Measurements from ENCODE around the gene GLT8D2.

Gene GLT8D2

DNA sequence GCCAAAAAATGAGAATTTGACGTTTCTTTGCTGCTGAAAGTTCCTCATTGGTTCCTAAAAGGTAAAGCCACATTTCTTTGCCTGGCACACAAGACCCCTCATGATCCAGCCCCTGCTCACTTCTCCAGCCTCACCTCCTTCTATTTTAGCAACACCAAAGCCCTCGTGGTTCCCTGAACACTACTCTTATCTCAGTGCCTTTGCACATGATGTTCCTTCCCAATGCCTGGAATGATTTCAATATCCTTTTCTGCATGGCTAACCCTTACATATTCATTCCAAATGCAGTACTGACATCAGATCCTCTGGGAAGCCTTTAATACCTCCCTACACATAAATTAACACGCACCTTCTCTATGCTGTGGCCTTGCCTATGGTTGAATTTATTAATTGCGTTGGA lies 39.9 kb downstream of the GLT8D2 start:
- no peak overlapping the region for H2BK12ac ChIP-seq (ENCODE audit: low read length)
- H3K4me2 ChIP-seq (ENCODE audit: insufficient read depth, low read length, poor library complexity, severe bottlenecking), result no peak overlapping the region
- no peak overlapping the region for H3K23ac ChIP-seq (ENCODE audit: low read depth, low read length, poor library complexity)
- H3K14ac ChIP-seq (ENCODE audit: low read length), result no peak overlapping the region
- H3K27ac ChIP-seq (replicated peaks; ENCODE audit: low read length), result no peak overlapping the region
- no peak overlapping the region for H3K9ac ChIP-seq (ENCODE audit: low read depth, low read length, poor library complexity)
- no peaks in the 10 kb centered on the region for H3K79me1 ChIP-seq (ENCODE audit: low read depth, low read length)
- H3K4ac ChIP-seq (ENCODE audit: low read length), result no peak overlapping the region
- no peaks in the 10 kb centered on the region for H3K27me3 ChIP-seq (ENCODE audit: control insufficient read depth in 3 of 3, insufficient read depth in 3 of 3, low read depth in 1 of 3, low read length in 3 of 3)
- H3K4me3 ChIP-seq (ENCODE audit: low read length in 2 of 2), result no peak overlapping the region
- no peak overlapping the region for H4K8ac ChIP-seq (ENCODE audit: low read depth, low read length)
- WGBS, 2 donors (ENCODE audit: extremely low coverage in 2 of 2, insufficient read length in 2 of 2, insufficient replicate concordance in 1 of 2), result no CpG with 5 or more reads among the region's 4 CpGs
- H2AFZ ChIP-seq (ENCODE audit: low read length), result no peak overlapping the region
- H2AK5ac ChIP-seq (ENCODE audit: low read depth, low read length), result no peak overlapping the region
- no peaks in the 10 kb centered on the region for H3K36me3 ChIP-seq (replicated peaks in 1 of 2; ENCODE audit: control insufficient read depth in 2 of 2, insufficient read depth in 2 of 2, low read length in 2 of 2)
- H4K91ac ChIP-seq (ENCODE audit: low read depth, low read length, poor library complexity), result no peak overlapping the region
- H2BK120ac ChIP-seq (ENCODE audit: low read depth, low read length), result no peak overlapping the region
- H2BK5ac ChIP-seq (ENCODE audit: low read length), result no peak overlapping the region
- no peaks in the 10 kb centered on the region for H3K9me3 ChIP-seq (replicated peaks in 1 of 2; ENCODE audit: control insufficient read depth in 2 of 2, insufficient read depth in 1 of 2, low read depth in 1 of 2, low read length in 2 of 2)
- no peak overlapping the region for H2BK15ac ChIP-seq (ENCODE audit: low read length)
- no peak overlapping the region for H3K18ac ChIP-seq (ENCODE audit: low read length)
- DNase-seq (ENCODE audit: low spot score), result no peak
- H3K4me1 ChIP-seq (ENCODE audit: control insufficient read depth in 2 of 2, insufficient read depth in 1 of 2, low read depth in 1 of 2, low read length in 2 of 2), result no peaks in the 10 kb centered on the region

DNA sequence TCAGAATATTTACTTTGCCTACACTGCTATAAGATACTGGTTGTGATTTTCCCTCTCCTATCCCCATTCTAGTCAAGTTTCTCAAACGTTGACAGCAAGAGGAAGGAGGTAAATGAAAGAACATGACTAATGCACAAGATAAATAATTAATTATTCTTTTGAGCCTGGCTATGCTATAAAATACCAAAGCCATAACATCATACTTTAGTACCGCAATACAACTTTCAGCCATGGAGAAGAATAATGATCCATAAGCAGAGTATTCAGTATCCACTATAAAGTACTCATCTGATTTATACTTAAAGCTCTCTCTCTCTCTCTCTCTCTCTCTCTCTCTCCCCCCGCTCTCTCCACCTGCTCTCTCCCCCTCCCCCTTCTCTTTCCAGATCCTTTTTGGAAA lies 43.1 kb downstream of the GLT8D2 start:
- no peak for DNase-seq (ENCODE audit: low spot score)
- Histone ChIP-seq H3K4me3 (ENCODE audit: low read length in 2 of 2) (no peak overlapping the region), H3K4me1 (ENCODE audit: control insufficient read depth in 2 of 2, insufficient read depth in 1 of 2, low read depth in 1 of 2, low read length in 2 of 2) (no peaks in the 10 kb centered on the region), H3K36me3 (replicated peaks in 1 of 2; ENCODE audit: control insufficient read depth in 2 of 2, insufficient read depth in 2 of 2, low read length in 2 of 2) (no peaks in the 10 kb centered on the region), H3K14ac (ENCODE audit: low read length) (no peak overlapping the region), H3K4ac (ENCODE audit: low read length) (no peak overlapping the region), H3K23ac (ENCODE audit: low read depth, low read length, poor library complexity) (no peak overlapping the region), H3K27me3 (ENCODE audit: control insufficient read depth in 3 of 3, insufficient read depth in 3 of 3, low read depth in 1 of 3, low read length in 3 of 3) (no peaks in the 10 kb centered on the region), H2AFZ (ENCODE audit: low read length) (no peak overlapping the region), H2BK120ac (ENCODE audit: low read depth, low read length) (no peak overlapping the region), H2BK15ac (ENCODE audit: low read length) (no peak overlapping the region), H4K8ac (ENCODE audit: low read depth, low read length) (no peak overlapping the region), H3K9ac (ENCODE audit: low read depth, low read length, poor library complexity) (no peak overlapping the region), H3K9me3 (replicated peaks in 1 of 2; ENCODE audit: control insufficient read depth in 2 of 2, insufficient read depth in 1 of 2, low read depth in 1 of 2, low read length in 2 of 2) (no peaks in the 10 kb centered on the region), H3K27ac (replicated peaks; ENCODE audit: low read length) (no peak overlapping the region), H2BK12ac (ENCODE audit: low read length) (no peak overlapping the region), H2AK5ac (ENCODE audit: low read depth, low read length) (no peak overlapping the region), H3K18ac (ENCODE audit: low read length) (no peak overlapping the region), H3K79me1 (ENCODE audit: low read depth, low read length) (no peaks in the 10 kb centered on the region), H4K91ac (ENCODE audit: low read depth, low read length, poor library complexity) (no peak overlapping the region), H2BK5ac (ENCODE audit: low read length) (no peak overlapping the region), H3K4me2 (ENCODE audit: insufficient read depth, low read length, poor library complexity, severe bottlenecking) (no peak overlapping the region)
- no CpG with 5 or more reads among the region's 3 CpGs for WGBS, 2 donors (ENCODE audit: extremely low coverage in 2 of 2, insufficient read length in 2 of 2, insufficient replicate concordance in 1 of 2)

DNA sequence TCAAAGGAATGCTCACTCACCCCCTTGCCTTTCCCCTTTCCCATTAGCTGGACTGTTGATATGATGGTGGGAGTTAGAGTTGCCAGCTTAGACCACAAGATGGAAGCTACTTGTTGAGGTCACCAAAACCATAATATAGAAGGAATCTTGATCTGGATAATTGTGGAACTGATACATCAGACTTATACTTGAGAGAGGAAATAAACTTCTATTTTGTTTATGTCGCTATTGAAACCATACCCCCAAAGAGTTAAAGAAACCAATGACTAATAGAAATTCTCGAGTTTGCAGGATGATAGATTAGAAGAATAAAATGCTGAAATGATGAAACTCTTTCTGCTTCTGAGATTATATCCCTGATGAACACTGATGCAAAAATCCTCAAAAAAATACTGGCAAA lies 46.4 kb downstream of the GLT8D2 start:
- H3K4me2 ChIP-seq (ENCODE audit: insufficient read depth, low read length, poor library complexity, severe bottlenecking), result no peak overlapping the region
- no peak overlapping the region for H3K4ac ChIP-seq (ENCODE audit: low read length)
- no peak overlapping the region for H2BK120ac ChIP-seq (ENCODE audit: low read depth, low read length)
- no peak overlapping the region for H3K14ac ChIP-seq (ENCODE audit: low read length)
- H4K91ac ChIP-seq (ENCODE audit: low read depth, low read length, poor library complexity), result no peak overlapping the region
- H3K27me3 ChIP-seq (ENCODE audit: control insufficient read depth in 3 of 3, insufficient read depth in 3 of 3, low read depth in 1 of 3, low read length in 3 of 3), result no peaks in the 10 kb centered on the region
- H2AFZ ChIP-seq (ENCODE audit: low read length), result no peak overlapping the region
- no peak overlapping the region for H2BK12ac ChIP-seq (ENCODE audit: low read length)
- no peak overlapping the region for H3K27ac ChIP-seq (replicated peaks; ENCODE audit: low read length)
- no peak overlapping the region for H3K18ac ChIP-seq (ENCODE audit: low read length)
- WGBS, 2 donors (ENCODE audit: extremely low coverage in 2 of 2, insufficient read length in 2 of 2, insufficient replicate concordance in 1 of 2), result no CpG with 5 or more reads among the region's 2 CpGs
- no peaks in the 10 kb centered on the region for H3K36me3 ChIP-seq (replicated peaks in 1 of 2; ENCODE audit: control insufficient read depth in 2 of 2, insufficient read depth in 2 of 2, low read length in 2 of 2)
- H2BK5ac ChIP-seq (ENCODE audit: low read length), result no peak overlapping the region
- no peak overlapping the region for H3K9ac ChIP-seq (ENCODE audit: low read depth, low read length, poor library complexity)
- H3K4me3 ChIP-seq (ENCODE audit: low read length in 2 of 2), result no peak overlapping the region
- H4K8ac ChIP-seq (ENCODE audit: low read depth, low read length), result no peak overlapping the region
- no peaks in the 10 kb centered on the region for H3K79me1 ChIP-seq (ENCODE audit: low read depth, low read length)
- no peak overlapping the region for H3K23ac ChIP-seq (ENCODE audit: low read depth, low read length, poor library complexity)
- H3K9me3 ChIP-seq (replicated peaks in 1 of 2; ENCODE audit: control insufficient read depth in 2 of 2, insufficient read depth in 1 of 2, low read depth in 1 of 2, low read length in 2 of 2), result no peaks in the 10 kb centered on the region
- no peaks in the 10 kb centered on the region for H3K4me1 ChIP-seq (ENCODE audit: control insufficient read depth in 2 of 2, insufficient read depth in 1 of 2, low read depth in 1 of 2, low read length in 2 of 2)
- H2BK15ac ChIP-seq (ENCODE audit: low read length), result no peak overlapping the region
- no peak overlapping the region for H2AK5ac ChIP-seq (ENCODE audit: low read depth, low read length)
- DNase-seq (ENCODE audit: low spot score), result no peak

DNA sequence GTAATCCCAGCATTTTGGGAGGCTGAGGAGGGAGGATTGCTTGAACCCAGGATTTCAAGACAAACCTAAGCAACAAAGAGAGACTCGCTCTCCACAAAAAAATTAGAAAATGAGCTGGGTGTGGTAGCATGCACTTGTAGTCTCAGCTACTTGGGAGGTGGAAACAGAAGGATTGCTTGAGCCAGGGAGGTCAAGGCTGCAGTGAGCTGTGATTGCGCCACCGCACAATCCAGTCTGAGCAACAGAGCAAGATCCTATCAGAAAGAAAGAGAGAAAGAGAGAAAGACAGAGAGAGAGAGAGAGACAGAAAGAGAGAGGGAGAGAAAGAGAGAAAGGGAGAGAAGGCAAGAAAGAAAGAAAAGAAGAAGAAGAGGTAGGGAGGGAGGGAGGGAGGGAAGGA lies 47.3 kb downstream of the GLT8D2 start:
- H3K18ac ChIP-seq (ENCODE audit: low read length), result no peak overlapping the region
- no peak overlapping the region for H4K91ac ChIP-seq (ENCODE audit: low read depth, low read length, poor library complexity)
- DNase-seq (ENCODE audit: low spot score), result no peak
- no peak overlapping the region for H2BK12ac ChIP-seq (ENCODE audit: low read length)
- H3K4me2 ChIP-seq (ENCODE audit: insufficient read depth, low read length, poor library complexity, severe bottlenecking), result no peak overlapping the region
- H3K9ac ChIP-seq (ENCODE audit: low read depth, low read length, poor library complexity), result no peak overlapping the region
- no peaks in the 10 kb centered on the region for H3K27me3 ChIP-seq (ENCODE audit: control insufficient read depth in 3 of 3, insufficient read depth in 3 of 3, low read depth in 1 of 3, low read length in 3 of 3)
- H3K23ac ChIP-seq (ENCODE audit: low read depth, low read length, poor library complexity), result no peak overlapping the region
- H3K36me3 ChIP-seq (replicated peaks in 1 of 2; ENCODE audit: control insufficient read depth in 2 of 2, insufficient read depth in 2 of 2, low read length in 2 of 2), result no peaks in the 10 kb centered on the region
- H2BK5ac ChIP-seq (ENCODE audit: low read length), result no peak overlapping the region
- H3K14ac ChIP-seq (ENCODE audit: low read length), result no peak overlapping the region
- no CpG with 5 or more reads among the region's 3 CpGs for WGBS, 2 donors (ENCODE audit: extremely low coverage in 2 of 2, insufficient read length in 2 of 2, insufficient replicate concordance in 1 of 2)
- H2BK120ac ChIP-seq (ENCODE audit: low read depth, low read length), result no peak overlapping the region
- no peaks in the 10 kb centered on the region for H3K9me3 ChIP-seq (replicated peaks in 1 of 2; ENCODE audit: control insufficient read depth in 2 of 2, insufficient read depth in 1 of 2, low read depth in 1 of 2, low read length in 2 of 2)
- H3K4ac ChIP-seq (ENCODE audit: low read length), result no peak overlapping the region
- no peak overlapping the region for H2AFZ ChIP-seq (ENCODE audit: low read length)
- no peak overlapping the region for H2BK15ac ChIP-seq (ENCODE audit: low read length)
- no peak overlapping the region for H2AK5ac ChIP-seq (ENCODE audit: low read depth, low read length)
- no peak overlapping the region for H3K27ac ChIP-seq (replicated peaks; ENCODE audit: low read length)
- H3K4me3 ChIP-seq (ENCODE audit: low read length in 2 of 2), result no peak overlapping the region
- H4K8ac ChIP-seq (ENCODE audit: low read depth, low read length), result no peak overlapping the region
- H3K4me1 ChIP-seq (ENCODE audit: control insufficient read depth in 2 of 2, insufficient read depth in 1 of 2, low read depth in 1 of 2, low read length in 2 of 2), result no peaks in the 10 kb centered on the region
- no peaks in the 10 kb centered on the region for H3K79me1 ChIP-seq (ENCODE audit: low read depth, low read length)
